ENCODE results near the gene CNTNAP3B.
"Not testable (repeated sequence)": the region's sequence is repeated elsewhere in the genome, so short reads cannot be mapped to it uniquely, and the experiment has no call there.

DNA sequence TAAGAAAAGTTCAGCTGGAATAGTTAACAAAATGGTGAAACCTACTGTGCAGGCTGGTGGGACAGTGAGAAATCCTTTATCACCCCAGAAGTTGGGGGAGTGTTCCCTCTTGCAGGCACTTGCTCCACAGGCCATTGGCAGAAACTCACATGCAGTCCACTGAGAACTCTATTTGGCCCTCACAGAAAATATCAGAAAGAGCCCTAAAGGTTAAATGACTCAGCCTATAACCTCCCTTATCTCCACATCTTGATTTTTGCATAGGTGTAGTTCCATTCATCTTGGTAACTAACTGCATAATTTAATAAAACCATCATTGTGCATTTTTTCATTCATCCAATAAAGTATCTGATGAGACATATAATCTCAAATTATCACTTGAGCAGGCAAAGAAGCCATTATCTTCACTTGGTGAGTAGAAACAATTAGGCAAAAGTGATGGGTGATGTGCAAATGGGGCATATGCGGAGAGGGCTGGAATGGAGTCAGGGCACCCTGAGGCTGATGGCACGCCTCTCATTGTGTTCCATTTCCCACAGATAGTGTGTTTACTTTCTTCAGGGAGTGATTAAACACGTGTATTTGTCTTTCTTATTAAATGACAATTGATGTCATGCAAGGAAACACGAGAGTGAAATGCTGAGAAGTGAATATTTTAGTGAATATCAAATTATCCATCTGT, 45.2 kb downstream of the CNTNAP3B start:
- TF ChIP-seq POLR2A (IDR thresholded peaks at IDR 0.05): not testable (repeated sequence)
- TF ChIP-seq, protein P1, sequence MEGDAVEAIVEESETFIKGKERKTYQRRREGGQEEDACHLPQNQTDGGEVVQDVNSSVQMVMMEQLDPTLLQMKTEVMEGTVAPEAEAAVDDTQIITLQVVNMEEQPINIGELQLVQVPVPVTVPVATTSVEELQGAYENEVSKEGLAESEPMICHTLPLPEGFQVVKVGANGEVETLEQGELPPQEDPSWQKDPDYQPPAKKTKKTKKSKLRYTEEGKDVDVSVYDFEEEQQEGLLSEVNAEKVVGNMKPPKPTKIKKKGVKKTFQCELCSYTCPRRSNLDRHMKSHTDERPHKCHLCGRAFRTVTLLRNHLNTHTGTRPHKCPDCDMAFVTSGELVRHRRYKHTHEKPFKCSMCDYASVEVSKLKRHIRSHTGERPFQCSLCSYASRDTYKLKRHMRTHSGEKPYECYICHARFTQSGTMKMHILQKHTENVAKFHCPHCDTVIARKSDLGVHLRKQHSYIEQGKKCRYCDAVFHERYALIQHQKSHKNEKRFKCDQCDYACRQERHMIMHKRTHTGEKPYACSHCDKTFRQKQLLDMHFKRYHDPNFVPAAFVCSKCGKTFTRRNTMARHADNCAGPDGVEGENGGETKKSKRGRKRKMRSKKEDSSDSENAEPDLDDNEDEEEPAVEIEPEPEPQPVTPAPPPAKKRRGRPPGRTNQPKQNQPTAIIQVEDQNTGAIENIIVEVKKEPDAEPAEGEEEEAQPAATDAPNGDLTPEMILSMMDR (IDR thresholded peaks at IDR 0.05 in 8 of 11, conservative IDR thresholded peaks at IDR 0.05 in 3 of 11): not testable (repeated sequence)

All from spleen (tissue), 7 donors.